ENCODE measurements around the gene ST6GALNAC2.

Gene ST6GALNAC2

DNA sequence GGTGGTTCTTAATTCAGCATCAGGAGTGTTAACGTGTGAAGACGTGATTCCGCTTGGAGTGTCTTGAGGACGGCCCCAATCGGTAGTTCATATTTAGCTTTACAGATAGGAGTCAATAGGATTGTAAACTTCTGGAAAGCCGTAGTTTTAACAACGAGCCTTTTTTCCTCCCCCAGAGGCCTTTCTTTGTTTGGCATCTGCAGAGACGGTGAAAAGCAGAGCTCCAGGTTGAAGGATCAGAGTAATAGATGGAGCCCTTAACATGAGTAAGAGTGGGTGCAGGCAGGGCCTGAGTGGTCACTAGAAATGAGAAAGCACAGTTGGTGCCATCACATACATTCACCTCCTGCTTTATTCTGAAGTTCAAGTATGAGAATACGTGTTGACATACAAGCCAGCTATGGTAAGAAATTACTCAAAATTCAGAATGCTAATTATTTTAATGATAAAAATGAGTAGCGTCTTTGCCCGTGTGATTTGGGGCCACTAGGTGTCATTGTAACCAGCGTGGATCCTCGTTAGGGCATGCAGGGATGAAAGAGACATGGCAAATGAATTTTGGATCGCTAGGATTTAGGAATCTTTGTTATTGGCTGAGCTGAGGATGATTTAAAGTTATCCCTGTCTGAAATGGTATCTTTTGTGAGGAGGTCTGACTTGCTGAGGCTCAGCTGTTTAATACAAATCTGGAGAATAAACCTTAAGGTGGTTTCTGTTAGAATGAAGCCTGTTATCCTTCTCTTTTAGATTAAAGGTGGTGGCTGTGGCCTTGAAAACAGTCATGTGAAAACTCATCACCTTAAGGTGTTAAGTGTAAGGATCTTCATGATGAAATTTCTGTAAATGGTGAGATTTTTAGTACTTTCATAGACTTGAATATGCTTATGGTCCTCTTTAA, 27.2 kb downstream of the ST6GALNAC2 start:
- TF ChIP-seq L3MBTL2 (conservative IDR thresholded peaks at IDR 0.05) (0 out of 2 replicates have a peak, but pooled peaks have one; percentile 9), LEF1 (IDR thresholded peaks at IDR 0.05; ENCODE audit: borderline replicate concordance) (0 out of 2 replicates have a peak, but pooled peaks have one; percentile 10), FOXM1 (IDR thresholded peaks at IDR 0.05; ENCODE audit: borderline replicate concordance) (no peak), CTBP1 (IDR thresholded peaks at IDR 0.05; ENCODE audit: borderline replicate concordance) (no peak), SUZ12 (IDR thresholded peaks at IDR 0.05) (no peak), TARDBP (IDR thresholded peaks at IDR 0.05) (no peak), NFRKB (IDR thresholded peaks at IDR 0.05) (no peak)
- CTCF ChIA-PET, result interaction anchor here (0.6 to 2.6 kb wide), 12 partner anchors 9 to 457 kb away, joined by 3 to 11 read pairs (median 5); partner anchors contain the start of gene ST6GALNAC2
- no peak for DNase-seq (ENCODE audit: extremely low spot score)
- POLR2A ChIA-PET, result interaction anchor here (0.7 to 4.1 kb wide), 34 partner anchors 9 to 205 kb away, joined by 3 to 36 read pairs (median 8); partner anchors contain the start of genes MXRA7, PRCD, PRPSAP1 and RHBDF2

DNA sequence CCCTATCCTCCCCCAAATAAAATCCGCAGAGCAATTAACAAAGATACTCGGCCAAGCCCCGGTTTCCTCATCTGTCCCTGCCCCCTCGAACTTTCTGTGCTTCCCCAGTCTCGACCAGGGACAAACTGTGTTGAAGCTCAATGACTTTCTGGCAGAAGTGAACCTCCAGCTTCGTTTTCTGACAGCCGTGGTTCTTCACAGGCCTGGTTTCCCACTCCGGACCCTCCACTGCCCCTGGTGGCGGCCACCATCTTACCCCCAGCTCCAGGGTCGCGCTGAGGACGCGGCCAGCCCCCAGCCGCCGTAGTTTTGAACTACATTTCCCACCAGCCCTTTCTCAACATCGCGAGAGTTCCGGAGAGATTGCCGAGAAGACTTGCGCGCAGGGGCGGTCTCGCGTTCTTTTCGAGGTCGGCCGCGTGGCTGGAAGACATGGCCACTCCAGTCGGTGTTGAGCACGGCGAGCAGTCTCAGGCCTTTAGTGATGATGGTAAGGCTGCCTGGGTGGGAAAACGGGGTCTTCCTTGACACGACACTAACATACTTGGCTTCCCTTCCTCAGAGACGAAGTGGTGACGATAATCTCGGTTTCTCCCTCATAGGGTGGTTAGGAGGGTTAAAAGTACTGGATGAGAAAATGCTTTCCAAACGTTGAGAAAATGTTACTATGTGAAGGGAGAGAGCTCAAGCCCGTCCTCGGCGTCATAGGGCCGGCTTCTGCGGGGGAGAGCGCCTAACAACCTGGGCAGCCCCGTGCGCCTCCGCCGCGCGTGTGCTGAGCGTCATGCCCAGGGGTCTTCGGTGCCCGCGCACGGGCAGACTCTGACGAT, 28.1 kb downstream of the ST6GALNAC2 start:
- POLR2A ChIA-PET, result interaction anchor here (0.7 to 4.1 kb wide), 59 partner anchors 8 to 204 kb away, joined by 3 to 36 read pairs (median 4); partner anchors contain the start of genes MXRA7, PRCD, PRPSAP1 and RHBDF2
- TF ChIP-seq CTBP1 (IDR thresholded peaks at IDR 0.05; ENCODE audit: borderline replicate concordance), result no peak
- no peak for TF ChIP-seq FOXA1 (IDR thresholded peaks at IDR 0.05)
- no peak for TF ChIP-seq SUZ12 (IDR thresholded peaks at IDR 0.05)
- TF ChIP-seq LEF1 (IDR thresholded peaks at IDR 0.05; ENCODE audit: borderline replicate concordance), result no peak
- no peak; the same call in 1 of the 2 replicates for TF ChIP-seq SP1 (IDR thresholded peaks at IDR 0.05)
- TF ChIP-seq BHLHE40 (IDR thresholded peaks at IDR 0.05; ENCODE audit: borderline replicate concordance), result no peak
- no peak for TF ChIP-seq HDGF (IDR thresholded peaks at IDR 0.05; ENCODE audit: borderline replicate concordance)
- TF ChIP-seq ZNF384 (IDR thresholded peaks at IDR 0.05), result no peak
- TF ChIP-seq FOXM1 (IDR thresholded peaks at IDR 0.05; ENCODE audit: borderline replicate concordance), result no peak
- TF ChIP-seq TARDBP (IDR thresholded peaks at IDR 0.05), result no peak
- TF ChIP-seq NFRKB (IDR thresholded peaks at IDR 0.05), result peak; percentile 81; the same call in 1 of the 2 replicates
- no peak for TF ChIP-seq ARNT (IDR thresholded peaks at IDR 0.05)
- TF ChIP-seq FOXK2 (IDR thresholded peaks at IDR 0.05), result no peak
- TF ChIP-seq, protein P1, sequence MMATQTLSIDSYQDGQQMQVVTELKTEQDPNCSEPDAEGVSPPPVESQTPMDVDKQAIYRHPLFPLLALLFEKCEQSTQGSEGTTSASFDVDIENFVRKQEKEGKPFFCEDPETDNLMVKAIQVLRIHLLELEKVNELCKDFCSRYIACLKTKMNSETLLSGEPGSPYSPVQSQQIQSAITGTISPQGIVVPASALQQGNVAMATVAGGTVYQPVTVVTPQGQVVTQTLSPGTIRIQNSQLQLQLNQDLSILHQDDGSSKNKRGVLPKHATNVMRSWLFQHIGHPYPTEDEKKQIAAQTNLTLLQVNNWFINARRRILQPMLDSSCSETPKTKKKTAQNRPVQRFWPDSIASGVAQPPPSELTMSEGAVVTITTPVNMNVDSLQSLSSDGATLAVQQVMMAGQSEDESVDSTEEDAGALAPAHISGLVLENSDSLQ (IDR thresholded peaks at IDR 0.05), result no peak
- TF ChIP-seq ELF4 (IDR thresholded peaks at IDR 0.05), result peak; percentile 89
- TF ChIP-seq L3MBTL2 (conservative IDR thresholded peaks at IDR 0.05), result peak; percentile 92
- CTCF ChIA-PET, result interaction anchor here (0.6 to 2.6 kb wide), 17 partner anchors 10 to 1281 kb away, joined by 3 to 11 read pairs (median 4); partner anchors contain the start of gene ST6GALNAC2
- peak; percentile 95 for DNase-seq (ENCODE audit: extremely low spot score)

DNA sequence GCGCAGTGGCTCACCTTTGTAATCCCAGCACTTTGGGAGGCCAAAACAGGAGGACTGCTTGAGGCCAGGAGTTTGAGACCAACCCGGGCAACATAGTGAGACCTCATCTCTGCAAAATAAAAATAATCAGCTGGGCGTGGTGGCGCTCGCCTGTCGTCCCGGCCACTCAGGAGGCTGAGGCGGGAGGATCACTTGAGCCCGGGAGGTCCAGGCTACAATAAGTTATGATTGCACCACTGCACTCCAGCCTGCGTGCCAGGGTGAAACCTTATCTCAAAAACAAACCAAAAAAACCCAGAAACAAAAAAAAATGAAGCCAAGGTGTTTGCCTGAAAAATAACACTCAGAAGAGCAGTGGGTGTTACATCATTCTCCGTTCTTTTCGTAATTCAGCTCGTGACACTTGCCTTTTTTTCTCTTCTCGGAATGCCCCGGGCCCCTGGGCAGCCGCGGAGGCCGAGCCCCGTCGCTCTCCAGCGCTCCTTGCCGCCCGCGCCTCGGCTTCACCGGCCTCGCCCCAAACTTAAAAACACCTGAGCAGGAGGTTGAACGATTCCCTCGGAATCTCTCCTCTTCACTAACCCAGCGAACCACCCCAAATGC, 28.8 kb downstream of the ST6GALNAC2 start:
- ChIA-PET CTCF (interaction anchor here (0.6 to 2.6 kb wide), 13 partner anchors 10 to 1280 kb away, joined by 3 to 11 read pairs (median 5); partner anchors contain the start of gene ST6GALNAC2), POLR2A (interaction anchor here (0.7 to 4.1 kb wide), 54 partner anchors 7 to 203 kb away, joined by 3 to 36 read pairs (median 5); partner anchors contain the start of genes MXRA7, PRCD, PRPSAP1 and SPHK1)
- DNase-seq (ENCODE audit: extremely low spot score), result no peak
- no peak for TF ChIP-seq SUZ12 (IDR thresholded peaks at IDR 0.05)
- no peak for TF ChIP-seq ZNF384 (IDR thresholded peaks at IDR 0.05)
- TF ChIP-seq L3MBTL2 (conservative IDR thresholded peaks at IDR 0.05), result no peak
- no peak for TF ChIP-seq CTBP1 (IDR thresholded peaks at IDR 0.05; ENCODE audit: borderline replicate concordance)
- TF ChIP-seq, protein P1 (IDR thresholded peaks at IDR 0.05), result no peak
- no peak for TF ChIP-seq TARDBP (IDR thresholded peaks at IDR 0.05)
- TF ChIP-seq FOXM1 (IDR thresholded peaks at IDR 0.05; ENCODE audit: borderline replicate concordance), result no peak
- TF ChIP-seq ARNT (IDR thresholded peaks at IDR 0.05), result no peak

DNA sequence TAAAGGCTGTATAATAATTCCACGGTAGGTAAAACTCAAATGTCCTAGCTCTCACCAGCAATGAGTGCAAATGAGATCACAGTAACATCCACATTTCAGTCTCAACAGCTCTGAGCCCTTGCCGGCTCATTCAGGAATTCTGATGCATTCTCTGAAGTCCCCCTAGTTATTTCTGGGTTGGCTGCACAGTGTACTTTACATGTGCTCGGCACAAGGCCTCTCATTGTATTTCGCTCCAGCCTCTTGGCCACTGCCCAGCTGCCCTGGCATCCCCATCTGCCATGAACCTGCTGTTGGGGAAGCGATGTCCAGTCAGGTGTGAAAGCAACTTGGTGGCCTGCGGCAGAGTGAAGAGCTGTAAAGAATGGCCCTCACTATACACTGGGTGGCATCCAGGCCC, 31.5 kb downstream of the ST6GALNAC2 start:
- no peak for DNase-seq (ENCODE audit: extremely low spot score)
- ChIA-PET CTCF (no interaction called here), POLR2A (interaction anchor here (1.2 to 1.3 kb wide), 3 partner anchors 8 to 117 kb away, joined by 3 to 4 read pairs (median 4); no protein-coding TSS in a partner anchor)
- no peak for TF ChIP-seq FOXM1 (IDR thresholded peaks at IDR 0.05; ENCODE audit: borderline replicate concordance)
- TF ChIP-seq SUZ12 (IDR thresholded peaks at IDR 0.05), result no peak
- TF ChIP-seq ZNF384 (IDR thresholded peaks at IDR 0.05), result no peak
- no peak for TF ChIP-seq ELF4 (IDR thresholded peaks at IDR 0.05)
- TF ChIP-seq HDGF (IDR thresholded peaks at IDR 0.05; ENCODE audit: borderline replicate concordance), result no peak
- TF ChIP-seq LEF1 (IDR thresholded peaks at IDR 0.05; ENCODE audit: borderline replicate concordance), result no peak
- no peak for TF ChIP-seq L3MBTL2 (conservative IDR thresholded peaks at IDR 0.05)
- TF ChIP-seq SP1 (IDR thresholded peaks at IDR 0.05), result no peak
- TF ChIP-seq FOXK2 (IDR thresholded peaks at IDR 0.05), result no peak
- no peak for TF ChIP-seq FOXA1 (IDR thresholded peaks at IDR 0.05)
- no peak for TF ChIP-seq TARDBP (IDR thresholded peaks at IDR 0.05)
- TF ChIP-seq, protein P1 (IDR thresholded peaks at IDR 0.05), result no peak
- TF ChIP-seq NFRKB (IDR thresholded peaks at IDR 0.05), result no peak
- no peak for TF ChIP-seq BHLHE40 (IDR thresholded peaks at IDR 0.05; ENCODE audit: borderline replicate concordance)
- no peak for TF ChIP-seq ARNT (IDR thresholded peaks at IDR 0.05)
